K562 (cell line): ENCODE results near the gene PACC1. TPM values are rescaled to one million over a fixed set of nuclear protein-coding genes. Genes with fewer than 3 reads are reported as not detected.

Experiments used
- CEBPB ChIP-seq: fragments of 450-650 bp; IDR thresholded peaks from 2 replicates; pipeline ENCODE4 v1.6.1; 2016; ENCODE audit warnings: missing genetic modification characterization, missing compliant biosample characterization
- DLX4 ChIP-seq: fragments of 250-450 bp; sonication (Bioruptor Pico); IDR thresholded peaks from 2 replicates; pipeline ENCODE4 v1.6.1; 2021; ENCODE audit warnings: mild to moderate bottlenecking
- DPF2 ChIP-seq: fragments of 450-650 bp; IDR thresholded peaks from 2 replicates; pipeline ENCODE4 v1.6.1; 2016
- ESRRB ChIP-seq: fragments of 250-450 bp; sonication (Bioruptor Pico); IDR thresholded peaks from 2 replicates; pipeline ENCODE4 v1.5.0; 2020; ENCODE audit warnings: mild to moderate bottlenecking, moderate library complexity, borderline replicate concordance
- GATAD2A ChIP-seq: fragments of 450-650 bp; IDR thresholded peaks from 2 replicates; pipeline ENCODE4 v1.6.1; 2017
- ID3 ChIP-seq, 2 experiments: fragments of 250-450 bp in 1 of 2; fragments of 450-650 bp in 1 of 2; sonication (Bioruptor Pico) in 1 of 2; IDR thresholded peaks; 2 replicates each; pipeline versions ENCODE4 v1.6.1 to v1.8.0; 2016 to 2021; ENCODE audit warnings: mild to moderate bottlenecking in 2 of 2, moderate library complexity in 2 of 2, missing compliant biosample characterization in 1 of 2, missing genetic modification characterization in 1 of 2
- KAT7 ChIP-seq: sonication (generic); formaldehyde crosslinking; IDR thresholded peaks from 2 replicates; pipeline ENCODE4 v1.8.0; 2022; ENCODE audit warnings: missing genetic modification reagents, mild to moderate bottlenecking, borderline replicate concordance
- NR1H2 ChIP-seq: sonication (generic); formaldehyde crosslinking; IDR thresholded peaks from 2 replicates; pipeline ENCODE4 v1.4.0; 2020; ENCODE audit warnings: mild to moderate bottlenecking, missing genetic modification reagents
- RBM39 ChIP-seq: fragments of 200-400 bp; formaldehyde crosslinking; optimal IDR thresholded peaks from 2 replicates; pipeline ENCODE3; 2018; ENCODE audit warnings: low read depth, low read length
- REST ChIP-seq, 2 experiments: fragments of 450-650 bp; formaldehyde crosslinking in 1 of 2; IDR thresholded peaks; 2 replicates each; pipeline versions ENCODE4 v1.4.0 to v1.6.1; 2014 to 2020; ENCODE audit warnings: mild to moderate bottlenecking in 2 of 2, borderline replicate concordance in 1 of 2, low read depth in 1 of 2
- RHOXF2B ChIP-seq: fragments of 250-450 bp; sonication (Bioruptor Pico); conservative IDR thresholded peaks from 2 replicates; pipeline ENCODE4 v1.5.1; 2021
- RUNX1 ChIP-seq: sonication (generic); IDR thresholded peaks from 2 replicates; pipeline ENCODE4 v1.6.1; 2016; ENCODE audit warnings: antibody characterized with exemption, low read depth
- SETDB1 ChIP-seq: IDR thresholded peaks from one replicate; pipeline ENCODE4 v1.6.1; 2012; ENCODE audit warnings: low read length, control low read depth, inconsistent platforms
- TFAP4 ChIP-seq: sonication (generic); formaldehyde crosslinking; IDR thresholded peaks from 2 replicates; pipeline ENCODE4 v1.8.0; 2022; ENCODE audit warnings: missing genetic modification reagents, mild to moderate bottlenecking, moderate library complexity, borderline replicate concordance
- ZFPM2 ChIP-seq: fragments of 250-450 bp; sonication (Bioruptor Pico); IDR thresholded peaks from 2 replicates; pipeline ENCODE4 v1.5.1; 2022; ENCODE audit warnings: mild to moderate bottlenecking
- ZNF436 ChIP-seq: fragments of 250-450, 450-650 bp; sonication (Bioruptor Pico); formaldehyde crosslinking; IDR thresholded peaks from 2 replicates; pipeline ENCODE4 v1.7.0; 2020; ENCODE audit warnings: mild to moderate bottlenecking
- ZNF444 ChIP-seq: fragments of 250-450 bp; sonication (Bioruptor Pico); IDR thresholded peaks from 2 replicates; pipeline ENCODE4 v1.4.0; 2020; ENCODE audit warnings: mild to moderate bottlenecking, moderate library complexity
- polyA plus RNA-seq, 8 experiments: library from polyadenylated mRNA; depleted of rRNA in 4 of 8; stranded (reverse) in 5 of 8; unstranded in 3 of 8; fragments of >200 nt; fragmentation: Nextera tagmentation in 2 of 8; fragmentation: Illumina TruSeq in 1 of 8; extraction: Ambion mirVana in 2 of 8; extraction: Trizol in 1 of 8; gene quantifications; 2 replicates each; pipeline versions ENCODE4 v1.2.1 to v1.2.3, GENCODE V29; 2011 to 2014; ENCODE audit warnings: inconsistent platforms in 1 of 8, missing spikeins in 1 of 8
- total RNA-seq, 7 experiments: library from RNA; depleted of rRNA in 6 of 7; stranded (reverse); fragments of >200 nt in 6 of 7; fragmentation: Illumina TruSeq in 2 of 7; extraction: Trizol in 2 of 7; gene quantifications; 2 replicates each; pipeline versions ENCODE4 v1.2.1 to v1.2.3, GENCODE V29; 2011 to 2021; ENCODE audit warnings: low replicate concordance in 1 of 7

Gene PACC1
- total and polyA plus RNA-seq, 9 of the 15 experiments (the other 6 are each of a cell fraction or from before 2014, with no cell fraction given), result 7.1 to 19.3 (median 14.9) TPM

GRCh38 chr1:212430955-212431394 lies 16.3 kb upstream of the PACC1 start (continued):
- TF ChIP-seq REST (IDR thresholded peaks at IDR 0.05; ENCODE audit: borderline replicate concordance) (no peak), REST (CRISPR knock-in tag; IDR thresholded peaks at IDR 0.05; ENCODE audit: low read depth) (0 out of 2 replicates have a peak, but pooled peaks have one; percentile 65), DPF2 (peak; percentile 84), ZFPM2 (CRISPR knock-in tag) (0 out of 2 replicates have a peak, but pooled peaks have one; percentile 51), ID3 (CRISPR knock-in tag; IDR thresholded peaks at IDR 0.05) (peak; percentile 70; the same call in 1 of the 2 replicates), ID3 (tag; IDR thresholded peaks at IDR 0.05) (peak; percentile 97), KAT7 (CRISPR knock-in tag) (no peak), RHOXF2B (CRISPR knock-in tag) (peak; percentile 77; the same call in 1 of the 2 replicates), CEBPB (tag) (peak; percentile 62), SETDB1 (no peak), NR1H2 (no peak), RBM39 (no peak), DLX4 (no peak), ZNF444 (CRISPR knock-in tag) (no peak), ESRRB (no peak), GATAD2A (peak; percentile 60; the same call in 1 of the 2 replicates), TFAP4 (no peak), RUNX1 (no peak), ZNF436 (CRISPR knock-in tag) (no peak)
